CD4-positive, alpha-beta T cell treated with Interleukin-6 at 100 ng/mL for 8 hours (primary cell): ENCODE measurements around the gene TP53.
"Not testable (repeated sequence)": the region's sequence is repeated elsewhere in the genome, so short reads cannot be mapped to it uniquely, and the experiment has no call there.

Experiments
- DNase-seq: peaks from one replicate; pipeline ENCODE4 v3.0.0-alpha.2; 2020; ENCODE audit warnings: mixed read lengths, low spot score

TP53 gene

DNA sequence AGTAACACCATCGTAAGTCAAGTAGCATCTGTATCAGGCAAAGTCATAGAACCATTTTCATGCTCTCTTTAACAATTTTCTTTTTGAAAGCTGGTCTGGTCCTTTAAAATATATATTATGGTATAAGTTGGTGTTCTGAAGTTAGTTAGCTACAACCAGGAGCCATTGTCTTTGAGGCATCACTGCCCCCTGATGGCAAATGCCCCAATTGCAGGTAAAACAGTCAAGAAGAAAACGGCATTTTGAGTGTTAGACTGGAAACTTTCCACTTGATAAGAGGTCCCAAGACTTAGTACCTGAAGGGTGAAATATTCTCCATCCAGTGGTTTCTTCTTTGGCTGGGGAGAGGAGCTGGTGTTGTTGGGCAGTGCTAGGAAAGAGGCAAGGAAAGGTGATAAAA is 14.1 kb downstream of the TP53 start:
- DNase-seq = no peak

GRCh38 chr17:7668482-7668881 is 18.8 kb downstream of the TP53 start:
- no peak for DNase-seq

DNA sequence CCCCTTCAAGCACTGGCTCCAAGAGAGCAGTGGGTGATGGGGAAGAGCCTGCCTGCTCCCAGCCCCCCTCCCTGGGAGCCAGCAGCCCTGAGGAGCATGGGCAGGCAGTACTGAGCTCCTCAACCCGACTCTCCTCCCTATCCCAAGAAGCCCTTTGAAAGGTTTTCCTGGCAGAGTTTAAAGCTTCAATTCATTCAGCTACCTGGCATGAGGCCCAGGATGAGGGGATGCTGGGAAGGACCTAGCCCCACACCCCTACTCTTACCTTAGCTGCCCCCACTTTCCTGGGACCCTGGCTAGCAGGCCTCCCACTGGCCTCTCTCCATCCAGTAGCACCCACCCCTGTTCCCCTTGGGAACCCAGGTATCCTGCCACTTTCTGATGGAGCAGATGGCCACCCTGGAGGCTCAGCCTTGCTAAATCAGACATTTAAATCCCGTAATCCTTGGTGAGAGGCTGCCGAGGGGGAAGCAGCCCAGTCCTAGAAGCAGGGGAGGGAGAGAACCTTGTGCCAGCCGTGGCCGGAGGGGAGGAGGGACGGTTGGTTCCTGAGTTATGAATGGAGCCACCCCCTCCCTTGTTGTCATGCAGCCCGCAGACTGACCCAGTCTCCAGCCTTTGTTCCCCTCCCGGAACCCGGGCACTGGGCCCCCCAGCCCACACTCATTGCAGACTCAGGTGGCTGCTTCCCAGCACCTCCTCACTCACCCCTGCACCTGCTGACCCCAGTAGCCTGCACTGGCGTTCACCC is 19.5 kb downstream of the TP53 start:
- DNase-seq = no peak

GRCh38 chr17:7656958-7657609 is 30.2 kb downstream of the TP53 start:
- no peak for DNase-seq

DNA sequence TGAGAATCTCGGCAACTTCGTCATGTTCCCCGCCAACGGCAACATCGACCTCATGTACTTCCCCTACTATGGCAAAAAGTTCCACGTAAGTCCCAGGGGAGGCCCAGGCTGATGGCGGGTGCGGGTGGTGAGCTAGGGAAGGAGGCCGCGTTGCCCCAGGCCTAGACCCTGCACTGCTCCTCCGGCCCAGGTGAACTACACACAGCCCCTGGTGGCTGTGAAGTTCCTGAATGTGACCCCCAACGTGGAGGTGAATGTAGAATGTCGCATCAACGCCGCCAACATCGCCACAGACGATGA is 31.8 kb downstream of the TP53 start:
- DNase-seq = no peak

GRCh38 chr17:7654832-7655540 is 32.3 kb downstream of the TP53 start:
- DNase-seq = no peak

DNA sequence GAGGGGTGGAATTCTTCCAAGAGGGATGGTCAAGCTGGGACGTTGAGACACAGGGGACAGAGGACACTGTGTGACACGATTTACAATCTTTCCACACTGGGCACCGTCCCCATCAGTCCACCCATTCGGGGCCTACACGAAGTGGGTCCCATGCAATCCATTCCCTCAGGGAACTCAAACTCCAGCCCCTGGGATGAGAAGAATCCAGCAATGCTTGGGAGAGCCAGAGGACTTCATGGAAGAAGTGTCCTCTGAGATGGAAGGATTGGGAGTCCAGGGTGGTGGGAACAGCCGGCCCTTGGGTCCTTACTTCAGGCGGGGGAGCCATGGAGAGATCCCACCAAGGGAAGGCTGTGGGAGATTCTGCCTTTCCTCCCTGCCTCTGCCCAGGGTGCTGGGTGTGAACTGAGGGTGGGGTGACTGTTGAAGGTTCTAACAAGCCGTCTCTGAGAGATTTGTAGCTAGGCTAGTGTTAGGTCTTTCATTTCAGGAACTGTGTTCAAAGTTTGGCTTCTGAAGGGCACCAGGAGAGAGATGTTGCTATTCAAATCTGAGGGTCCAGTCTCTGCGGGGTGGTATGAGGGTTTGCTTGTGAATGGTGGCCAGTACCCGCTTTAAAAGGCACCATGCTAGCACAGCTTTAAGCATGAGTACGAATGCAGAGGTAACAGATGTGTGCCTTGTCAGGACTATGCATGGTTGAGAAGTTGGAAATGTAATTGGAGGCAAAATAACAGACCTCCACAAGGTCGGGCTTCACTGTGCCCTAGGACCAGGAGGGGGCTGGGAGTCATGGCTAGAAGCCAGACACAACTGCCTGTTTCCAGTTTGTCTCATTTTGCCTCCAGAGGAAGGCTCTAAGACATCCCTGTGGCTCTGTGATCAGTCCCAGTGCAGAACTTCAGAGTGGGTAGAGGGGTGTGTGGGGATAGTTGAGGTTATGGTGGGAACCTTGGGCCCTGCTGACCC is 34.6 kb downstream of the TP53 start:
- DNase-seq = no peak

- DNase-seq = no peak
These were observed 35.5 kb downstream of the TP53 start for GRCh38 chr17:7651665-7652387.

DNA sequence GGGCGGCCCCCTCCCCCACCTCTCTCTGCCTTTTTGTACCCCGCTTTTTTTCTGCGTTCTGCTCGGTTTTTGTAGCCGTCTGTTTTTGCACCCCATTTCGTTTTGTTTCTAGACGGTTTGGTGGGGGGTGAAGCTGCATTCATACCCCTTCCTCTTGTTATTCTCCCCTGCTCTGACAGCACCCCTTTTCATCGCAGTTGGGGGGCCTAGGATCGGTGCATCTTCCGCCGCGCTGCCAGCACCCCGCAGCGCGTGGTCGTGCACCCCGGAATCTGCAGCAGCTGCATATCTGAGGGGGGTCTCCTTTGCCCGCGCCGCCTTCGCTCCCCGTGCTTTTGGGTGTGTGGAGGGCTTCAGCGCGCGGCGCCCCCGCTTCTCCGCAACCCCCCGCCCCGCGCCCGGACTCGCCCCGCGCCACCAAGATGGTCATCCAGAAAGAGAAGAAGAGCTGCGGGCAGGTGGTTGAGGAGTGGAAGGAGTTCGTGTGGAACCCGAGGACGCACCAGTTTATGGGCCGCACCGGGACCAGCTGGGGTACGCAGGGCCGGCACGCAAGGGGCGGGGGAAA is 36.1 kb downstream of the TP53 start:
- no peak for DNase-seq

- peak; percentile 62 for DNase-seq
These were observed 36.7 kb downstream of the TP53 start, which contains the start of gene ATP1B2 for GRCh38 chr17:7650509-7651096. TSS of gene ATP1B2 (plus strand) at chr17:7650926. CDS start at chr17:7651519, 593 bp downstream.

- DNase-seq = no peak
These were observed 40.3 kb downstream of the TP53 start for GRCh38 chr17:7647018-7647417.

DNA sequence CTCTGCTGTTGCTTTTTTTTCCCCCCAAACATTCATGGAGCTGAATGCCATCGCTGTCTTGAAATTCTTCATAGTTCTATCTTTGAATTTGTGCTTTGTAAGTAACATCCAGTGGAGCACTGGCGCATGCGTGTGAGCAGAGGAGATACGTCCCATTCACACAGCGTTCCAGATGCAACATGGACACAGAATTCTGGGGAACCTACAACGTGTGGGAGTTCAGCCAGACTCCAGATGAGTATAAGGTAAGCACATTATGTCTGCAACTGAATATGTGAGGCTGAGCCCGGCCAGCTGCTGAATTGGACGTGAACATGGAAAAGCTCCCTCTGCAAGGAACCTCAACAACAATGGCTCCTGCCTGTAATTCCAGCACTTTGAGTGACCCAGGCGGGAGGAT is 40.8 kb downstream of the TP53 start:
- no peak for DNase-seq

GRCh38 chr17:7644775-7645174 is 42.5 kb downstream of the TP53 start:
- DNase-seq = no peak

GRCh38 chr17:7641635-7642034 is 45.7 kb downstream of the TP53 start:
- not testable (repeated sequence) for DNase-seq

- DNase-seq = no peak
These were observed 46.5 kb downstream of the TP53 start for GRCh38 chr17:7640783-7641182.

GRCh38 chr17:7636163-7636562 is 51.1 kb downstream of the TP53 start:
- DNase-seq = no peak

DNA sequence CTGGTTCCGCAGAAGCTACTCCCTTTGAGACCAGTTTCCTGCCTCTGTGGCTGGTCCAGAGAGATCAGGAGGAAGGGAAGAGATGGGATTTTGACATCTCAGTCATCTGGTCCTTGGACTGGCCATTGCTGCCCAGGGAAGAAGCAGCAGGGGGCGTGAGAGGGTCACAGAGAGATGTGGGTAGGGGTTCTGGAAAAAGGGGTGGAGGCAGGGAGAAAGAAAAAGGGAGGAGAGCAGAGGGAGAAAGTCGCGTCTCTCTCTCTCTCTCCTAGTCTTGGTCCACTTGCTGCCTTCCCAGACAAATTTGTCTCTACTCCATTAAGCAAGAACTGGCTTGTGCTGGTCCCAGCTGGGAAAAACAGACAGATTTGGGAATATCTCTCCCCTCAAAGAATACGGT is 52.9 kb downstream of the TP53 start:
- no peak for DNase-seq

DNA sequence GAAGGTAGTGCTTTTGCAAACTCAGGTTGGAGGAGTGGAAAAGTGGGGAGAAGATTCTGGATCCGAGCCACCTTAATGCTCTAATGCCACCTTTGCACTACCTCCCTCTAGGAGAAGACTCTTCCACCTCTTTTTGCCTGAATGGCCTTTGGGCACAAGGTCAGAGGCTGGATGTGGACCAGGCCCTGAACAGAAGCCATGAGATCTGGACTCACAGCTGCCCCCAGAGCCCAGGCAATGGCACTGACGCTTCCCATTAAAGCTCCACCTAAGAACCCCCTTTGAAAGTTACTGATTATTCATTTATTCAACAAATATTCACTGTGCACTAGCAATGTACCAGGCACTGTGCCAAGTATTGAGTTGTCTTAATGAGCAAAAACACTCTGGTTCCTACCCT is 54.2 kb downstream of the TP53 start:
- DNase-seq = no peak

- DNase-seq = peak; percentile 28
These were observed 54.8 kb downstream of the TP53 start for GRCh38 chr17:7632492-7632894.
